ENCODE results near the gene DOP1B.

DNA sequence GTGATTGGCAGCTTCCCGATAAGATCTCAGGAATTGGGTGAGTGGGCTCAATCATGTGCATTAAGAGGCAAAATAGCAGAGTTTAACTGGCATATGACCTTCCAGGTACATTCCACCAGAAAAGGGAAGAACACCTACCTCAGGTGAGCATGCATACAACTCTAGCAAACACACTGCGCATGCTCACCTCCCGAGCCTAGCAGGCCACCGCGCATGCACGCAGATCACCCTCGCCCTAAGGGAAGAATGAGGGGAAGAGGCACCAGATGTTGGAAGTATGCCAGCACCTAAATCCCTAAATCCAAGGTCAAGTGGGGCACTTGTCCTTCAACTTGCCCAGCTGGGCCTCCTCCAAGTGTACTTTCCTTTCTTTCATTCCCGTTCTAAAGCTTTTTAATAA, 45.4 kb upstream of the DOP1B start:
- TF ChIP-seq, protein P1, sequence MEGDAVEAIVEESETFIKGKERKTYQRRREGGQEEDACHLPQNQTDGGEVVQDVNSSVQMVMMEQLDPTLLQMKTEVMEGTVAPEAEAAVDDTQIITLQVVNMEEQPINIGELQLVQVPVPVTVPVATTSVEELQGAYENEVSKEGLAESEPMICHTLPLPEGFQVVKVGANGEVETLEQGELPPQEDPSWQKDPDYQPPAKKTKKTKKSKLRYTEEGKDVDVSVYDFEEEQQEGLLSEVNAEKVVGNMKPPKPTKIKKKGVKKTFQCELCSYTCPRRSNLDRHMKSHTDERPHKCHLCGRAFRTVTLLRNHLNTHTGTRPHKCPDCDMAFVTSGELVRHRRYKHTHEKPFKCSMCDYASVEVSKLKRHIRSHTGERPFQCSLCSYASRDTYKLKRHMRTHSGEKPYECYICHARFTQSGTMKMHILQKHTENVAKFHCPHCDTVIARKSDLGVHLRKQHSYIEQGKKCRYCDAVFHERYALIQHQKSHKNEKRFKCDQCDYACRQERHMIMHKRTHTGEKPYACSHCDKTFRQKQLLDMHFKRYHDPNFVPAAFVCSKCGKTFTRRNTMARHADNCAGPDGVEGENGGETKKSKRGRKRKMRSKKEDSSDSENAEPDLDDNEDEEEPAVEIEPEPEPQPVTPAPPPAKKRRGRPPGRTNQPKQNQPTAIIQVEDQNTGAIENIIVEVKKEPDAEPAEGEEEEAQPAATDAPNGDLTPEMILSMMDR (IDR thresholded peaks at IDR 0.05), result no peak
- no peak for TF ChIP-seq POLR2A (IDR thresholded peaks at IDR 0.05)

All from heart left ventricle (tissue), 13 donors.